ENCODE data around the gene GARNL3. TPM values are rescaled to one million over a fixed set of nuclear protein-coding genes. Genes with fewer than 3 reads are reported as not detected.

The GARNL3 gene
- total RNA-seq, 1 donor from 2014 or later: 5.4 TPM

DNA sequence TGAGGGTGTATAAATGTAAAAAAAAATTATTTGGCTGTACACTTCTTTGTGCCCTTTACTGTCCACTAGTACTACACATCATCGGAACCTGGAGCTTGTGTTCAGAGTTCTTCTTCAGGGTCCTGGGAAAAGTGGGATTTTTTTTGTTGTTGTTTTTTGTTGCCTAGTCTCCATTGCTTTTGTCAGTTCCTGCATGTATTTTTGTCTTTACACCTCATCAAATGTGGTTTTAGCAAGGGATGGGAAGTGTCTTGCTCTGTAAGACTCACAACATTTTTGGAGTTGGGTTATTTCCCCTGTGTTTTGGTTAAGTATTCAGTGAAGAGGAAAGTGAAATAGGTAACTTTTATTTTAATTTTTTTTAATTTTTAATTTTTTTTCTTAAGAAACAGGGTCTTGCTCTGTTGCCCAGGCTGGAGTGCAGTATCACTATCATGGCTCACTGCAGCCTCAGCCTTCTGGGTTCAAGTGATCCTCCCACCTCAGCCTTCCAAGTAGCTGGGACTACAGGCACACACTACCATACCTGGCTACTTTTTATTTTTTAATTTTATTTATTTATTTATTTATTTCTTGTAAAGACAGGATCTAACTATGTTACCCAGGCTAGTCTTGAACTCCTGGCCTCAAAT is 40.7 kb downstream of the GARNL3 start:
- Mint-ChIP-seq H3K36me3 (ENCODE audit: low read depth, unreplicated experiment) (no peaks in the 10 kb centered on the region), H3K4me3 (ENCODE audit: unreplicated experiment) (no peak overlapping the region), H3K27ac (ENCODE audit: unreplicated experiment) (no peak overlapping the region), H3K27me3 (ENCODE audit: low read depth, unreplicated experiment) (no peaks in the 10 kb centered on the region), H3K4me1 (ENCODE audit: low read depth, unreplicated experiment) (peaks cover 8% of the 10 kb centered on the region), H3K9me3 (ENCODE audit: unreplicated experiment) (no peaks in the 10 kb centered on the region)
- Histone ChIP-seq H3K4me3 (ENCODE audit: insufficient read depth, low read depth, low read length) (no peak overlapping the region), H3K27ac (ENCODE audit: low read depth, low read length) (no peak overlapping the region), H2AFZ (ENCODE audit: low read depth, low read length) (no peak overlapping the region), H3K9ac (ENCODE audit: low read length) (no peak overlapping the region), H3K4me1 (ENCODE audit: insufficient read depth, low read length) (no peaks in the 10 kb centered on the region), H3K9me3 (ENCODE audit: insufficient read depth, low read depth, low read length) (no peaks in the 10 kb centered on the region), H3K36me3 (ENCODE audit: insufficient read depth, low read length) (no peaks in the 10 kb centered on the region), H3K27me3 (ENCODE audit: insufficient read depth, low read length) (no peaks in the 10 kb centered on the region), H3K4me2 (ENCODE audit: low read length) (no peak overlapping the region), H3K79me2 (ENCODE audit: insufficient read depth, low read length) (no peaks in the 10 kb centered on the region), H4K20me1 (ENCODE audit: insufficient read depth, low read length) (no peaks in the 10 kb centered on the region)
- no peak for DNase-seq (ENCODE audit: low read depth)
- no peak for TF ChIP-seq CTCF (IDR thresholded peaks at IDR 0.05; ENCODE audit: insufficient read depth, low read depth, low read length)
- no peak for TF ChIP-seq EZH2 (IDR thresholded peaks at IDR 0.05; ENCODE audit: insufficient read depth, low read length)
- no peak for FAIRE-seq

GRCh38 chr9:127305838-127306226 is 41.3 kb downstream of the GARNL3 start:
- H3K27ac Mint-ChIP-seq (ENCODE audit: unreplicated experiment): no peak overlapping the region

More at GRCh38 chr9:127305838-127306226, 41.3 kb downstream of the GARNL3 start:
- Histone ChIP-seq H3K9me3 (ENCODE audit: insufficient read depth, low read depth, low read length) (no peaks in the 10 kb centered on the region), H3K4me3 (ENCODE audit: insufficient read depth, low read depth, low read length) (no peak overlapping the region), H3K36me3 (ENCODE audit: insufficient read depth, low read length) (no peaks in the 10 kb centered on the region), H3K9ac (ENCODE audit: low read length) (no peak overlapping the region), H3K27ac (ENCODE audit: low read depth, low read length) (no peak overlapping the region), H3K4me2 (ENCODE audit: low read length) (no peak overlapping the region), H3K4me1 (ENCODE audit: insufficient read depth, low read length) (no peaks in the 10 kb centered on the region), H2AFZ (ENCODE audit: low read depth, low read length) (no peak overlapping the region), H3K79me2 (ENCODE audit: insufficient read depth, low read length) (no peaks in the 10 kb centered on the region), H3K27me3 (ENCODE audit: insufficient read depth, low read length) (no peaks in the 10 kb centered on the region), H4K20me1 (ENCODE audit: insufficient read depth, low read length) (no peaks in the 10 kb centered on the region)
- Mint-ChIP-seq H3K27me3 (ENCODE audit: low read depth, unreplicated experiment) (no peaks in the 10 kb centered on the region), H3K9me3 (ENCODE audit: unreplicated experiment) (no peaks in the 10 kb centered on the region), H3K36me3 (ENCODE audit: low read depth, unreplicated experiment) (no peaks in the 10 kb centered on the region), H3K4me1 (ENCODE audit: low read depth, unreplicated experiment) (peaks cover 8% of the 10 kb centered on the region), H3K4me3 (ENCODE audit: unreplicated experiment) (no peak overlapping the region)
- DNase-seq (ENCODE audit: low read depth): no peak
- FAIRE-seq: no peak
- TF ChIP-seq CTCF (IDR thresholded peaks at IDR 0.05; ENCODE audit: insufficient read depth, low read depth, low read length) (no peak), EZH2 (IDR thresholded peaks at IDR 0.05; ENCODE audit: insufficient read depth, low read length) (no peak)

Measured in astrocyte (in vitro differentiated cells and primary cell).